Measurements from ENCODE around the gene PHOX2A. TPM values are rescaled to one million over a fixed set of nuclear protein-coding genes. Genes with fewer than 3 reads are reported as not detected.

The PHOX2A gene
- total and polyA plus RNA-seq, 2 of the 13 experiments (the other 11 are each of a cell fraction or from before 2014, with no cell fraction given): not detected

- TF ChIP-seq ZNF687 (CRISPR knock-in tag; IDR thresholded peaks at IDR 0.05) (peak; percentile 37), JUNB (CRISPR knock-in tag; IDR thresholded peaks at IDR 0.05; ENCODE audit: borderline replicate concordance) (no peak), ZGPAT (CRISPR knock-in tag; IDR thresholded peaks at IDR 0.05) (peak; percentile 27; the same call in 1 of the 2 replicates), NFAT5 (CRISPR knock-in tag; IDR thresholded peaks at IDR 0.05) (no peak), POLR2G (IDR thresholded peaks at IDR 0.05; ENCODE audit: low read depth, low read length) (peak; percentile 36; the same call in 1 of the 2 replicates), HOXA3 (CRISPR knock-in tag; IDR thresholded peaks at IDR 0.05) (no peak), KIAA2018 (CRISPR knock-in tag; IDR thresholded peaks at IDR 0.05; ENCODE audit: borderline replicate concordance) (no peak), TAF1 (CRISPR knock-in tag; IDR thresholded peaks at IDR 0.05) (0 out of 2 replicates have a peak, but pooled peaks have one; percentile 21)
Observed at GRCh38 chr11:72224564-72225410, 19.2 kb downstream of the PHOX2A start, which contains the start of gene INPPL1 (continued).
